ENCODE data around the gene ALDOB.

DNA sequence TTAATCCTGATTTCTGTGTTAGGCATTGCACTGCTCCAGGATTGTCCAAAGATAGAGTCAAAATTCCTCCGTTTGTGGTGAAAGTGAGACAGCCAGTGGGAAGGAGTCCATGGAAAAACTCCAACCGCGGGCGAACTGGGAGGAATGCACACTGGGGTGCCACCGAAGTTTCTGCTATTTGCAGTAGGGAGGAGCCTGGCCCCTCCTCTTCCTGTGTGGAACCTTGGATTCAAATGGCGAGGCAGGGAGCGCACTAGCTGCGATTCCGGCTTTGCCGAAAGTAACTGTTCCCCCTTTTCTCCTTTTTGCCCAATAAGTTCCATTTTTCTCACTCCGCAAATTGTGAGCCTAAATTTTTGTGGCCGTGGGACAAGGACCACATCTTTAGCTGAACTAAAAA, 60.0 kb downstream of the ALDOB start:
- no peak for TF ChIP-seq POLR2AphosphoS5 (IDR thresholded peaks at IDR 0.05; ENCODE audit: low read depth, low read length)
- TF ChIP-seq NR2C2 (CRISPR knock-in tag; IDR thresholded peaks at IDR 0.05; ENCODE audit: borderline replicate concordance): no peak
- TF ChIP-seq ZNF138 (CRISPR knock-in tag; IDR thresholded peaks at IDR 0.05; ENCODE audit: low read depth): no peak
- TF ChIP-seq, protein P1, sequence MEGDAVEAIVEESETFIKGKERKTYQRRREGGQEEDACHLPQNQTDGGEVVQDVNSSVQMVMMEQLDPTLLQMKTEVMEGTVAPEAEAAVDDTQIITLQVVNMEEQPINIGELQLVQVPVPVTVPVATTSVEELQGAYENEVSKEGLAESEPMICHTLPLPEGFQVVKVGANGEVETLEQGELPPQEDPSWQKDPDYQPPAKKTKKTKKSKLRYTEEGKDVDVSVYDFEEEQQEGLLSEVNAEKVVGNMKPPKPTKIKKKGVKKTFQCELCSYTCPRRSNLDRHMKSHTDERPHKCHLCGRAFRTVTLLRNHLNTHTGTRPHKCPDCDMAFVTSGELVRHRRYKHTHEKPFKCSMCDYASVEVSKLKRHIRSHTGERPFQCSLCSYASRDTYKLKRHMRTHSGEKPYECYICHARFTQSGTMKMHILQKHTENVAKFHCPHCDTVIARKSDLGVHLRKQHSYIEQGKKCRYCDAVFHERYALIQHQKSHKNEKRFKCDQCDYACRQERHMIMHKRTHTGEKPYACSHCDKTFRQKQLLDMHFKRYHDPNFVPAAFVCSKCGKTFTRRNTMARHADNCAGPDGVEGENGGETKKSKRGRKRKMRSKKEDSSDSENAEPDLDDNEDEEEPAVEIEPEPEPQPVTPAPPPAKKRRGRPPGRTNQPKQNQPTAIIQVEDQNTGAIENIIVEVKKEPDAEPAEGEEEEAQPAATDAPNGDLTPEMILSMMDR (CRISPR knock-in tag; IDR thresholded peaks at IDR 0.05): no peak
- no peak for TF ChIP-seq ZNF589 (CRISPR knock-in tag; conservative IDR thresholded peaks at IDR 0.05)
- TF ChIP-seq MATR3 (CRISPR knock-in tag; IDR thresholded peaks at IDR 0.05): no peak
